ENCODE results near the gene SCLY. TPM values are rescaled to one million over a fixed set of nuclear protein-coding genes. Genes with fewer than 3 reads are reported as not detected.
A peak's percentile ranks its signal among the peaks of the same experiment; 100 is the strongest.

SCLY gene
- total and polyA plus RNA-seq, 5 experiments from 2014 or later, result 10.8 to 31.2 (median 17.1) TPM

- Mint-ChIP-seq H3K9me3 (no peaks in the 10 kb centered on the region), H3K27ac (no peak overlapping the region), H3K27me3 (no peaks in the 10 kb centered on the region), H3K4me3 (no peak overlapping the region), H3K36me3 (peaks cover 0 to 4% (median 2%) of the 10 kb centered on the region in 3 donors), H3K4me1 (peaks cover 0 to 13% (median 1%) of the 10 kb centered on the region in 4 donors)
- POLR2A ChIA-PET, result no interaction called here
- DNase-seq (no peak), ATAC-seq (no peak)
Observed at GRCh38 chr2:238096311-238097011, 35.7 kb downstream of the SCLY start.

GRCh38 chr2:238097201-238097987 lies 36.6 kb downstream of the SCLY start:
- H3K27me3 Mint-ChIP-seq, result no peaks in the 10 kb centered on the region
- peaks cover 0 to 13% (median 1%) of the 10 kb centered on the region in 4 donors for H3K4me1 Mint-ChIP-seq
- POLR2A ChIA-PET, result no interaction called here
- DNase-seq, result no peak
- H3K27ac Mint-ChIP-seq, result peak overlapping the region in 1 of 10 donors; percentile 46
- no peak overlapping the region for H3K4me3 Mint-ChIP-seq
- H3K36me3 Mint-ChIP-seq, result peaks cover 0 to 4% (median 2%) of the 10 kb centered on the region in 3 donors
- H3K9me3 Mint-ChIP-seq, result no peaks in the 10 kb centered on the region
- no peak for ATAC-seq

GRCh38 chr2:238097988-238098871 lies 37.4 kb downstream of the SCLY start:
- no peak overlapping the region for H3K4me3 Mint-ChIP-seq
- DNase-seq, result peak in 2 of 10 donors; percentile 5 to 44
- H3K36me3 Mint-ChIP-seq, result peaks cover 0 to 2% (median under 1%) of the 10 kb centered on the region in 3 donors
- POLR2A ChIA-PET, result no interaction called here
- H3K27me3 Mint-ChIP-seq, result no peaks in the 10 kb centered on the region
- no peaks in the 10 kb centered on the region for H3K9me3 Mint-ChIP-seq
- no peak overlapping the region for H3K27ac Mint-ChIP-seq
- H3K4me1 Mint-ChIP-seq, result peaks cover 0 to 13% (median 1%) of the 10 kb centered on the region in 4 donors
- ATAC-seq, result peak; percentile 47 to 68

- Mint-ChIP-seq H3K9me3 (no peaks in the 10 kb centered on the region), H3K4me3 (no peak overlapping the region), H3K27ac (no peak overlapping the region), H3K36me3 (peaks cover 0 to 2% (median 0%) of the 10 kb centered on the region in 3 donors), H3K27me3 (no peaks in the 10 kb centered on the region), H3K4me1 (peaks cover 0 to 13% (median 0%) of the 10 kb centered on the region in 4 donors)
- DNase-seq (no peak), ATAC-seq (no peak)
- POLR2A ChIA-PET, result no interaction called here
Observed at GRCh38 chr2:238098901-238099713, 38.3 kb downstream of the SCLY start.

GRCh38 chr2:238099714-238100048 lies 38.9 kb downstream of the SCLY start:
- DNase-seq (no peak), ATAC-seq (no peak)
- H3K36me3 Mint-ChIP-seq, result peaks cover 0 to 2% (median 0%) of the 10 kb centered on the region in 3 donors
- peaks cover 0 to 13% (median 0%) of the 10 kb centered on the region in 4 donors for H3K4me1 Mint-ChIP-seq
- no peaks in the 10 kb centered on the region for H3K9me3 Mint-ChIP-seq
- no peaks in the 10 kb centered on the region for H3K27me3 Mint-ChIP-seq
- no peak overlapping the region for H3K4me3 Mint-ChIP-seq
- POLR2A ChIA-PET, result no interaction called here
- peak overlapping the region in 1 of 10 donors; percentile 69 for H3K27ac Mint-ChIP-seq

- ATAC-seq, result no peak
- H3K9me3 Mint-ChIP-seq, result no peaks in the 10 kb centered on the region
- DNase-seq, result no peak
- H3K36me3 Mint-ChIP-seq, result peaks cover 0 to 2% (median 0%) of the 10 kb centered on the region in 3 donors
- H3K4me1 Mint-ChIP-seq, result peaks cover 0 to 13% (median 0%) of the 10 kb centered on the region in 4 donors
- peak within 1 kb of the TSS in 1 of 10 donors; percentile 69 for H3K27ac Mint-ChIP-seq
- no peaks in the 10 kb centered on the region for H3K27me3 Mint-ChIP-seq
- POLR2A ChIA-PET, result no interaction called here
- no peak within 1 kb of the TSS for H3K4me3 Mint-ChIP-seq
Observed at GRCh38 chr2:238100049-238100820, 39.4 kb downstream of the SCLY start, which contains the start of gene ESPNL. TSS of gene ESPNL (plus strand) at chr2:238100340. CDS start at chr2:238100420, 80 bp downstream.

- H3K27me3 Mint-ChIP-seq, result no peaks in the 10 kb centered on the region
Observed at GRCh38 chr2:238100821-238101771, 40.3 kb downstream of the SCLY start.

GRCh38 chr2:238101891-238102841 lies 41.4 kb downstream of the SCLY start:
- no peak overlapping the region for H3K4me3 Mint-ChIP-seq
- ATAC-seq, result no peak
- peaks cover 0 to 13% (median 0%) of the 10 kb centered on the region in 4 donors for H3K4me1 Mint-ChIP-seq
- H3K36me3 Mint-ChIP-seq, result no peaks in the 10 kb centered on the region
- H3K9me3 Mint-ChIP-seq, result no peaks in the 10 kb centered on the region
- DNase-seq, result peak in 1 of 10 donors; percentile 17
- POLR2A ChIA-PET, result interaction anchor here (0.6 kb wide), 1 partner anchor 290 kb away, joined by 3 read pairs; no protein-coding TSS in a partner anchor
- no peaks in the 10 kb centered on the region for H3K27me3 Mint-ChIP-seq
- peak overlapping the region in 1 of 10 donors; percentile 24 for H3K27ac Mint-ChIP-seq

More at GRCh38 chr2:238100821-238101771, 40.3 kb downstream of the SCLY start:
- peak in 1 of 10 donors; percentile 15 for DNase-seq
- no peak overlapping the region for H3K27ac Mint-ChIP-seq
- no peak for ATAC-seq
- POLR2A ChIA-PET, result no interaction called here
- peaks cover 0 to 13% (median 0%) of the 10 kb centered on the region in 4 donors for H3K4me1 Mint-ChIP-seq
- H3K4me3 Mint-ChIP-seq, result no peak overlapping the region
- peaks cover 0 to 2% (median 0%) of the 10 kb centered on the region in 3 donors for H3K36me3 Mint-ChIP-seq
- no peaks in the 10 kb centered on the region for H3K9me3 Mint-ChIP-seq

GRCh38 chr2:238102865-238103264 lies 42.1 kb downstream of the SCLY start:
- POLR2A ChIA-PET, result interaction anchor here (0.6 kb wide), 1 partner anchor 291 kb away, joined by 3 read pairs; no protein-coding TSS in a partner anchor

More at GRCh38 chr2:238102865-238103264, 42.1 kb downstream of the SCLY start:
- no peaks in the 10 kb centered on the region for H3K36me3 Mint-ChIP-seq
- DNase-seq, result peak in 1 of 10 donors; percentile 13
- H3K27ac Mint-ChIP-seq, result no peak overlapping the region
- peaks cover 0 to 19% (median 0%) of the 10 kb centered on the region in 4 donors for H3K4me1 Mint-ChIP-seq
- no peak overlapping the region for H3K4me3 Mint-ChIP-seq
- H3K27me3 Mint-ChIP-seq, result no peaks in the 10 kb centered on the region
- H3K9me3 Mint-ChIP-seq, result no peaks in the 10 kb centered on the region
- no peak for ATAC-seq
